GM18858 (cell line): ENCODE data around the gene SRSF4.

Source experiments
- ATAC-seq: cut with Tn5 transposase; IDR thresholded peaks from one replicate; pipeline ENCODE4 v1.9.1; 2021; ENCODE audit not compliant: unreplicated experiment

Gene SRSF4

DNA sequence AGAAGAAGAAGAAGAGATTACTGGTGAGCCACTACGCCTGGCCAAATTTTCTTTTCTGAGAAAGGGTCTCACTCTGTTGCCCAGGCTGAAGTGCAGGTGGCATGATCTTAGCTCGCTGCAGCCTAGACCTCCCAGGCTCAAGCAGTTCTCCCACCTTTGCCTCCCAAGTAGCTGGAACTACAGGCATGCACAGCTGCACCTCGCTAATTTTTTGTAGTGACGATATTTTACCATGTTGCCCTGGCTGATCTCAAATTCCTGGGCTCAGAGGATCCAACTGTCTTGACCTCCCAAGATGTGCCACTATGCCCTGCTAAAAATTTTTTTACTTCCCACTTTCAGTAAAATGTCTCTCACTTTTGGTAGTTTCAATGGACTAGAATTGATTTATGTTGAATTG lies 82.4 kb downstream of the SRSF4 start:
- ATAC-seq: no peak
